ENCODE data around the gene ZMIZ1.

GRCh38 chr10:79293841-79294581, 225.2 kb downstream of the ZMIZ1 start:
- TF ChIP-seq, protein P1, sequence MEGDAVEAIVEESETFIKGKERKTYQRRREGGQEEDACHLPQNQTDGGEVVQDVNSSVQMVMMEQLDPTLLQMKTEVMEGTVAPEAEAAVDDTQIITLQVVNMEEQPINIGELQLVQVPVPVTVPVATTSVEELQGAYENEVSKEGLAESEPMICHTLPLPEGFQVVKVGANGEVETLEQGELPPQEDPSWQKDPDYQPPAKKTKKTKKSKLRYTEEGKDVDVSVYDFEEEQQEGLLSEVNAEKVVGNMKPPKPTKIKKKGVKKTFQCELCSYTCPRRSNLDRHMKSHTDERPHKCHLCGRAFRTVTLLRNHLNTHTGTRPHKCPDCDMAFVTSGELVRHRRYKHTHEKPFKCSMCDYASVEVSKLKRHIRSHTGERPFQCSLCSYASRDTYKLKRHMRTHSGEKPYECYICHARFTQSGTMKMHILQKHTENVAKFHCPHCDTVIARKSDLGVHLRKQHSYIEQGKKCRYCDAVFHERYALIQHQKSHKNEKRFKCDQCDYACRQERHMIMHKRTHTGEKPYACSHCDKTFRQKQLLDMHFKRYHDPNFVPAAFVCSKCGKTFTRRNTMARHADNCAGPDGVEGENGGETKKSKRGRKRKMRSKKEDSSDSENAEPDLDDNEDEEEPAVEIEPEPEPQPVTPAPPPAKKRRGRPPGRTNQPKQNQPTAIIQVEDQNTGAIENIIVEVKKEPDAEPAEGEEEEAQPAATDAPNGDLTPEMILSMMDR (IDR thresholded peaks at IDR 0.05): no peak
- no peak for TF ChIP-seq POLR2A (IDR thresholded peaks at IDR 0.05)
- no peak for TF ChIP-seq POLR2AphosphoS5 (IDR thresholded peaks at IDR 0.05)
- TF ChIP-seq EP300 (IDR thresholded peaks at IDR 0.05): no peak

Data from suprapubic skin (tissue), 4 donors.